GM12801 (cell line): Measurements from ENCODE around the gene ARID3A.

ENCODE experiments used
- TF ChIP-seq, protein P1 (sequence below): IDR thresholded peaks from one replicate; pipeline ENCODE4 v1.5.1; 2011; ENCODE audit warnings: control low read depth; ENCODE audit not compliant: insufficient read length; ENCODE audit errors: extremely low read depth

Gene ARID3A

GRCh38 chr19:964761-965694 lies 39.2 kb downstream of the ARID3A start:
- TF ChIP-seq, protein P1, sequence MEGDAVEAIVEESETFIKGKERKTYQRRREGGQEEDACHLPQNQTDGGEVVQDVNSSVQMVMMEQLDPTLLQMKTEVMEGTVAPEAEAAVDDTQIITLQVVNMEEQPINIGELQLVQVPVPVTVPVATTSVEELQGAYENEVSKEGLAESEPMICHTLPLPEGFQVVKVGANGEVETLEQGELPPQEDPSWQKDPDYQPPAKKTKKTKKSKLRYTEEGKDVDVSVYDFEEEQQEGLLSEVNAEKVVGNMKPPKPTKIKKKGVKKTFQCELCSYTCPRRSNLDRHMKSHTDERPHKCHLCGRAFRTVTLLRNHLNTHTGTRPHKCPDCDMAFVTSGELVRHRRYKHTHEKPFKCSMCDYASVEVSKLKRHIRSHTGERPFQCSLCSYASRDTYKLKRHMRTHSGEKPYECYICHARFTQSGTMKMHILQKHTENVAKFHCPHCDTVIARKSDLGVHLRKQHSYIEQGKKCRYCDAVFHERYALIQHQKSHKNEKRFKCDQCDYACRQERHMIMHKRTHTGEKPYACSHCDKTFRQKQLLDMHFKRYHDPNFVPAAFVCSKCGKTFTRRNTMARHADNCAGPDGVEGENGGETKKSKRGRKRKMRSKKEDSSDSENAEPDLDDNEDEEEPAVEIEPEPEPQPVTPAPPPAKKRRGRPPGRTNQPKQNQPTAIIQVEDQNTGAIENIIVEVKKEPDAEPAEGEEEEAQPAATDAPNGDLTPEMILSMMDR: no peak

DNA sequence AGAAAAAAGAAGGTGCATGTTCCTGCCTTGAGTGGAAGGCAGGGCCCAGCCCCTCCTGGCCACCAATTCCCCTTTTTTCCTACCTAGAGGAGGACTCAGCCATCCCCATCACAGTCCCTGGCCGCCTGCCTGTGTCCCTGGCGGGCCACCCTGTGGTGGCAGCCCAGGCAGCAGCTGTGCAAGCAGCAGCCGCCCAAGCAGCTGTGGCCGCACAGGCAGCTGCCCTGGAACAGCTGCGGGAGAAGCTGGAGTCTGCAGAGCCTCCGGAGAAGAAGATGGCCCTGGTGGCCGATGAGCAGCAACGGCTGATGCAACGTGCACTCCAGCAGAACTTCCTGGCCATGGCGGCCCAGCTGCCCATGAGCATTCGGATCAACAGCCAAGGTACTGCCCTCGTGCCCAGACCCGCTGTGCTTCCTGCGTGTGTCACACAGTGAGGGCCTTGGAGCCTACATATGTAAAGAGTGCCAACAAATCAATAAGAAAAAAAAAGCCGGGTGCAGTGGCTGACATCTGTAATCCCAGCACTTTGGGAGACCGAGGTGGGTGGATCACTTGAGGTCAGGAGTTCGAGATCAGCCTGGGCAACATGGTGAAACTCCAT lies 40.8 kb downstream of the ARID3A start:
- TF ChIP-seq, protein P1: no peak

DNA sequence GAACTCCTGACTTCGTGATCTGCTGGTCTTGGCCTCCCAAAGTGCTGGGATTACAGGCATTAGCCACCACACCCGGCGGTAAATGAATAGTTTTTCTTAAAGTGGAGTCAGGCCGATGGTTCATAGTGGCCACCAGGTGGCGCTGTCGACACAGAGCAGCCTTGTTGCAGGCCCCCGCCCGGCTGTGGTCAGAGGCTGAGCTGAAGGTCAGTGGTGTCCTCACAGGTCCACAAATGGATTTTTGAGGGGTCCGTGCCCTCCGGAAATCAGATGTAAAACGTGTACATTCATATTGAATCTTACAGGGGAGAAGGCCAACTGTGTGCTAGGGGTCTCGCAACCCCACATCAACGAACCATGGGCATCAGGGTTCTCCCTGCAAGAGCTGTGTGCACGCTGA lies 44.9 kb downstream of the ARID3A start:
- TF ChIP-seq, protein P1: no peak

- TF ChIP-seq, protein P1: no peak
Measured at GRCh38 chr19:971795-972194, 46.0 kb downstream of the ARID3A start.

DNA sequence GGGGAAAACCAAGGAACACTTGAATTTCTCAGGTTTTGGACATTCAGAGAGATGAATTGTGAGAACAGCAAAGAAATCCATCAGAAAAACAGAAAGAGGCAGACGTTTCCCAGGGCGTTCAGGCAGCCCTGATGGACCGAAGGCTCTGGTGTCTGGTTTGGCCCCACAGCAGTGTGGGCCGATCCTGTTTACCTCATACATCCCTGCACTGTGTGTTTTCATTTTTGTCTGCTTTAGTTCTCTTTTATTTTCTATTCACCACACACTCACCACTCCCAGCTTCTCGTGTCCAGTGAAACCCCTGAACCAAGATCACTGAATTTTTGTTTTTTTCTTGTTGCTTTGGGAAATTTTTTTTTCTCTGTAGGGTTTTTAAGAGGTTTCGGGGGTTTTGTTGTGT lies 46.4 kb downstream of the ARID3A start:
- TF ChIP-seq, protein P1: no peak

GRCh38 chr19:973726-974563 lies 48.1 kb downstream of the ARID3A start:
- TF ChIP-seq, protein P1: no peak
